Vagina (tissue), 2 donors: ENCODE data around the gene ENSA. TPM values are rescaled to one million over a fixed set of nuclear protein-coding genes. Genes with fewer than 3 reads are reported as not detected.

ENCODE experiments used
- DNase-seq, 2 donors: peaks; one replicate each; pipeline ENCODE4 v3.0.0-alpha.2; 2017; ENCODE audit errors: extremely low spot score in 2 of 2
- H3K27ac ChIP-seq: fragments of 200-600 bp; sonication (generic); one replicate; pipeline ENCODE4 v1.5.1; 2019
- H3K27me3 ChIP-seq: fragments of 200-600 bp; sonication (generic); one replicate; pipeline ENCODE4 v1.5.1; 2019
- H3K36me3 ChIP-seq, 2 donors: fragments of 200-600 bp; sonication (generic); one replicate each; pipeline ENCODE4 v1.5.1; 2017 to 2019
- H3K4me1 ChIP-seq: fragments of 200-600 bp; sonication (generic); one replicate; pipeline ENCODE4 v1.5.1; 2019
- H3K4me3 ChIP-seq, 2 donors: fragments of 200-600 bp; sonication (generic); 1 replicate in 1 of 2; 2 replicates in 1 of 2; pipeline ENCODE4 v1.5.1; 2016 to 2019
- H3K9me3 ChIP-seq: fragments of 200-600 bp; sonication (generic); one replicate; pipeline ENCODE4 v1.5.1; 2019
- CTCF ChIP-seq, 3 experiments: fragments of 450-650 bp in 2 of 3; fragments of 200-600 bp in 1 of 3; sonication (generic) in 1 of 3; IDR thresholded peaks; one replicate each; pipeline ENCODE4 v1.5.1; 2017 to 2019; ENCODE audit warnings: antibody characterized with exemption in 3 of 3, mild to moderate bottlenecking in 2 of 3, moderate library complexity in 2 of 3
- POLR2A ChIP-seq, 2 donors: fragments of 450-650 bp; IDR thresholded peaks; one replicate each; pipeline ENCODE4 v1.6.1; 2017; ENCODE audit warnings: antibody characterized with exemption in 2 of 2, mild to moderate bottlenecking in 2 of 2, moderate library complexity in 2 of 2
- POLR2AphosphoS5 ChIP-seq, 2 donors: sonication (generic); formaldehyde crosslinking; IDR thresholded peaks; one replicate each; pipeline ENCODE4 v1.9.0; 2017; ENCODE audit warnings: antibody characterized with exemption in 2 of 2, mild to moderate bottlenecking in 2 of 2, low read depth in 1 of 2; ENCODE audit not compliant: insufficient read depth in 1 of 2
- intact Hi-C: fragments of 100-400 bp; cut with DNase I; formaldehyde crosslinking; loops from one replicate; pipeline ENCODE4 v1.15.1; 2023
- total RNA-seq: library from RNA; depleted of rRNA; stranded (reverse); fragments of >200 nt; gene quantifications from one replicate; pipeline ENCODE4 v1.2.3, GENCODE V29; 2016

The ENSA gene
- total RNA-seq, 1 donor from 2014 or later = 117 TPM

GRCh38 chr1:150620919-150621318, 8.5 kb downstream of the ENSA start:
- Histone ChIP-seq H3K4me1 (peaks cover 57% of the 10 kb centered on the region), H3K27me3 (no peaks in the 10 kb centered on the region), H3K27ac (peak overlapping the region; percentile 53), H3K36me3 (peaks cover 0 to 44% of the 10 kb centered on the region in 2 donors), H3K4me3 (no peak overlapping the region), H3K9me3 (no peaks in the 10 kb centered on the region)
- TF ChIP-seq POLR2AphosphoS5 (IDR thresholded peaks at IDR 0.05; ENCODE audit: insufficient read depth in 1 of 2, low read depth in 1 of 2) = no peak
- no peak for TF ChIP-seq POLR2A (IDR thresholded peaks at IDR 0.05)
- TF ChIP-seq CTCF (IDR thresholded peaks at IDR 0.05) = no peak
- intact Hi-C loops = no loop called here
- DNase-seq = no peak

DNA sequence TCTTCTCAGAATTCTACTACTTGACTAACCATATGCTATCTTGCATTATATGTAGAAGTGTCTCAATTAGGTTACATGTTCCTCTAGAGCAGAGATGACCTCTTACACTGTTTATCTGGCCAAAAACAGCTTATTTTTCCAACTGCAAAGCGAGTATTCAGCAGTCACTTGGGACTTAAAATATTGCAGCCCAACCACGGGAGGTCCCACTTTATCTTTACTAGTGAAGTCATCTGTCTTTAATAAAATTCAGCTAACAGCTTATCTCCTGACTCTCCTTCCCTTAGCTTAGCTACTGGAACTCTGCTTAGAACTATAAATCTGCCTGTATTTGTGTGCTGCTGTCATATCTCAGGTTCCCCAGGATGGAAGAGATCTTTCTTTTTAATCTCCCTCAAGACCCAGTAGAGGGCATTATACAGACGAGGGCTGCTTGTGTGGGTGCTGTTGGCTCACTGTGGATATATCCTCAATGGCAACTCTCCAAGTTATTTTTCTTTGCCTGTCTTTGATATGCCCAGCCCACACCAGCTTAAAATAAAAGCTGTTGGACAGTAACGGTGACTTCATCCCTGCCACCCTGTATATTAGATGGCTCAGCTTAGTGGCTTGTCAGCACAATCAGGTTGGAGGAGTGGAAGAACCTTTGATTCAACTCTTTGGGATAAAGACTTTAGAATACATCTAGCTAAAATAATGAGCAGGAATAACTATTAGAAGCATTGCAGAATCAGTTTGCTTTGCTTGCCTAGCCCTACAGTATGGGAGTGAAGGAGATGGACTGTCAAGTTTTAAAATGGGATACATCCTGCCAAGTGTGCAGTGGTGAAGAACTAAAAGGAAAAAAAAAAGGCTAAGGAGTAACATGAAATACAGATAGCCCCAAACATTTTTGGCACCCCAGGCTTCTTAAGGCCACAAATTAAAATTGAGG, 9.6 kb downstream of the ENSA start:
- Histone ChIP-seq H3K4me1 (peaks cover 53% of the 10 kb centered on the region), H3K4me3 (no peak overlapping the region), H3K36me3 (peaks cover 0 to 34% of the 10 kb centered on the region in 2 donors), H3K9me3 (no peaks in the 10 kb centered on the region), H3K27me3 (no peaks in the 10 kb centered on the region), H3K27ac (peak overlapping the region; percentile 53)
- intact Hi-C loops = loop anchor here (5.0 kb wide), 1 partner anchor 43 kb away; the partner anchor contains the start of gene MCL1
- no peak for DNase-seq
- TF ChIP-seq POLR2AphosphoS5 (IDR thresholded peaks at IDR 0.05; ENCODE audit: insufficient read depth in 1 of 2, low read depth in 1 of 2) (peak in 1 of 2 donors; percentile 49), CTCF (IDR thresholded peaks at IDR 0.05) (peak in 1 of 3 experiments; percentile 4), POLR2A (IDR thresholded peaks at IDR 0.05) (no peak)

GRCh38 chr1:150615346-150616201, 13.8 kb downstream of the ENSA start:
- Histone ChIP-seq H3K4me3 (no peak overlapping the region), H3K9me3 (no peaks in the 10 kb centered on the region), H3K27ac (peak overlapping the region; percentile 44), H3K36me3 (peaks cover 0 to 20% of the 10 kb centered on the region in 2 donors), H3K4me1 (peaks cover 60% of the 10 kb centered on the region), H3K27me3 (no peaks in the 10 kb centered on the region)
- intact Hi-C loops = loop anchor here (5.0 kb wide), 1 partner anchor 38 kb away; the partner anchor contains the start of gene MCL1
- no peak for DNase-seq
- TF ChIP-seq POLR2A (IDR thresholded peaks at IDR 0.05) (no peak), POLR2AphosphoS5 (IDR thresholded peaks at IDR 0.05; ENCODE audit: insufficient read depth in 1 of 2, low read depth in 1 of 2) (no peak), CTCF (IDR thresholded peaks at IDR 0.05) (no peak)

DNA sequence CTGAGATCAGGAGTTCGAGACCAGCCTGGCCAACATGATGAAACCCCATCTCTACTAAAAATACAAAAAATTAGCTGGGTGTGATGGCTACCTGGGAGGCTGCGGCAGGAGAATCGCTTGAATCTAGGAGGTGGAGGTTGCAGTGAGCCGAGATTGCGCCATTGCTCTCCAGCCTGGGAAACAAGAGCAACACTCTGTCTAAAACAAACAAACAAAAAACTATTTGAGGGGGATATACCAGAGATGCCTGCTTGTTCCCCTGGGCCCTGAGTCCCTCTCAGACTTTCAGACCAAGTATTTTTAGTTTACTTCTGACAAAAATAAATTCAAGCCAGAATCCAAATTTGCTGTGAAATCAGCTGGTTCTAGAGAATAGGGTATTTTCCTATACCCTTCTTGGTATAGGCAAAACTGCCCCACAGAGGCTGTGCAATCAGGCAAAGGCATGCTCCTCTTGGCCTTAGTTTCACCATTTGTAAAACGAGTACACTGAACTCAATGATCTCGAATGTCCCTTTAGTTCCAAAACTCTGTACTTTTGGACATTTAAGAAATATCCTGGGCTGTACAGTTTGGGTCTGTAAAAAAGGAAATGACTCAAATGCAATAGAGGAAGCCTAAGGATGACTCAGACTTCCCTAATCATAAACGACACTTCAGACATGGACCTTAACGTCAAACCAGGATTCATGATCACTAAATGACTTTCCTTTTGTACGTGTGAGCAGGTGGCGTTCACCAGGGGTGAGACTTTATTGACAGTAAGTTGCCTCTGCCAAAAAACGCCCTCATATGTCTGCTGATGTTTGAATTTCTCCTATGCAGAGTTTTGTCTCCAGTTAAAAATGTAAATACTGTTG, 16.1 kb downstream of the ENSA start:
- no peak for DNase-seq
- intact Hi-C loops = no loop called here
- no peaks in the 10 kb centered on the region for H3K27me3 ChIP-seq
- H3K4me1 ChIP-seq = peaks cover 56% of the 10 kb centered on the region
- peak overlapping the region; percentile 82 for H3K27ac ChIP-seq
- peaks cover 0 to 12% of the 10 kb centered on the region in 2 donors for H3K36me3 ChIP-seq
- TF ChIP-seq POLR2AphosphoS5 (IDR thresholded peaks at IDR 0.05; ENCODE audit: insufficient read depth in 1 of 2, low read depth in 1 of 2) (peak; percentile 13 to 95), CTCF (IDR thresholded peaks at IDR 0.05) (no peak)
- no peaks in the 10 kb centered on the region for H3K9me3 ChIP-seq
- H3K4me3 ChIP-seq = no peak overlapping the region
